Hematopoietic multipotent progenitor cell (in vitro differentiated cells): ENCODE data around the gene THRB. TPM values are rescaled to one million over a fixed set of nuclear protein-coding genes. Genes with fewer than 3 reads are reported as not detected.
"Not testable (repeated sequence)": the region's sequence is repeated elsewhere in the genome, so short reads cannot be mapped to it uniquely, and the experiment has no call there.

ENCODE experiments used
- DNase-seq, 3 donors: peaks; one replicate each; pipeline ENCODE4 v3.0.0-alpha.2; 2011 to 2015; ENCODE audit warnings: low read depth in 2 of 3, low spot score in 2 of 3
- total RNA-seq: library from RNA; depleted of rRNA; stranded (reverse); fragments of >200 nt; gene quantifications from one replicate; pipeline ENCODE4 v1.2.3, GENCODE V29; 2012

THRB gene
- total RNA-seq, 1 donor = 5.7 TPM

DNA sequence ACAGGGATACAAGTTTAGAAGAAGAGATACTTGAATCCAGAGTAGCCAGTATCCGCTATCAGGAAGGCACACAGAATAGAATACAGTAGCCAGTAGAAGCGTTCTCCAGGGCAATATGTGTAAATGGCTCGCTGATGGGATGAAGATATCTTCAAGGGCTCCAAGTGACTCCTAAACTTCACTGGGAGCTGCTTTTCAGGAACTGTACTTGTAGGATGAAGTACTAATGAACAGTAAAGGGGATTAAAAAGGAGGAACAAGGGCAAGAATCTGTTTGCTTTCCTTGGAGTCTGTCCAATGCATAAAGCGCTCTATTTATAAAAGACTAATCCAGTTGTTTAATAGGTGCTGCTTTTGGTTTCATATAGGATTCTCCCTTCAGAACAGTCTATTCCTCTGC, 78.4 kb downstream of the THRB start:
- DNase-seq = no peak

DNA sequence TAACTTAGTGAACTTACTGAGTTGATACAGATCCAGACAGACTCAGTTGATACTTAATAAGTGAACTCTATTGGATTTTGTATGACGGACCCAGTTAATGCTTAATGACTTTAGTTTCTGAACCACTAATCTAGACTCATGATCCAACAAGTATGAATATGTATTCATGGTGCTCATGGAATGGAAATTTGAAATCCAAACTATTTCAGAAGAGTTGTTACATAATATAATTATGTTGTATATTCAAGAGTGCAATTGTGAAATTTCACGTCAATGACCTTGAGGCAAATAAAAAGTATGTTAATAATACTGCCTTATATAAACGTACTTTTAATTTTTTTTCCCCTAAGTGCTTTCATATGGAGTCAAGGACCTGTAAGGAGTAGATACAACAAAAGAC, 78.8 kb downstream of the THRB start:
- no peak for DNase-seq

DNA sequence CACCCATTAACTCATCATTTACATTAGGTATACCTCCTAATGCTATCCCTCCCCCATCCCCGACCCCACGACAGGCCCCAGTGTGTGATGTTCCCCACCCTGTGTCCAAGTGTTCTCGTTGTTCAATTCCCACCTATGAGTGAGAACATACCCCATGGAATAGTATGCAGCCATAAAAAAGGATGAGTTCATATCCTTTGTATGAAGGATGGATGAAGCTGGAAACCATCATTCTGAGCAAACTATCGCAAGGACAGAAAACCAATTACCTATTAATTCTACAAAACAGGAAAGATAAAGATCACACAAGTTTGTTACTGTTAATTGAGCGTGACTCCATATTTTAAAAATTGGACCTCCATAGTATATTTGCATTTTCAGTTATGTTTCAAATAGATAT, 81.0 kb downstream of the THRB start:
- DNase-seq = not testable (repeated sequence)

DNA sequence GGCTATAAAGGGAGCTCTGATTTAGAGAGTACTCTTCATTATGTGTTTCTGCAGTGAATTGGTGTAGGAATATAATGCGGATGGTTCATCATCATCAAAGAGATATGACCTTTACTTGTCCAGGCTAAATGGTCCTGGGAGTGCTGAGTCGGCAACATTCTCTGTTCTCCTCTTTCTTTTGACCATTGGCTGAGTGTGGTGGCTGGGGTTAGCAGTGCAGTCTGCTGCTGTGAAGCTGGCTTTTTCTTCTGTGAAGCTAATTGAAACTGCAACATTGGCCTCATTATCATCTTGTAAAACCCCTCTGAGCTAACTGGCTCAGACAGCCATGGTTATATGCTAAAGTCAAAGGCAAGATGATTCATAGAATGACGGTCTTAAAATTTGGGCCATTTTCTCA, 83.8 kb downstream of the THRB start:
- no peak for DNase-seq

DNA sequence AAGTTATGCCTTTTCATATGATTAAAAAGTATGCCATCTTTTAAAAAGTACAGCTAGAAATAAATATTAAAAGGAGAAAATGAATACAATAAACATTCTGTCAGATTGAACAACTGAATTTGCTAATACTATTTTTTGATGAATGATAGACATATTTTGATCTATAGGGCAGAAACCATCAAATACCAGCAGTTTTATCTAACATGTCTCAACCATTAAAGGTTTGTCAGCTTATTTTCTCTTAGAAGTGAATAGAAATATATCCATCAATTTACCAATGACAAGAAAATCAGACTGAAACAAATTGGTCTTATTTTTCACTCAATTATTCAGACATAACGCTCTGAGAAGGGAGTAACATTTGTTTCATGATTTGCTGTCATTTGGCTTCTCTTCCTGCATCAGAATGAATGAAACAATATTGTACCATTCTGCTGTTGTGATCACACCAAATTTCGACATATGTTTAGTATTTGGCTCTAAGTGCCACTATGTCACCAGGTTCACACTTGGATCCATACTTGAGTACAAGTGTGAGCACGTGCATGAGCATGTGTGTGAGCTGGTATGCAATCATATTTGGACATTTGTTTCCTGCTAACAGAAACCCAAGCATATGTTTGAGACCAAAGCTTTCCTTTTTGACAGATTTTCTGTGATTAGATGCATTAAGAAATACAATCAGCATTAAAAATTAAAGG, 86.5 kb downstream of the THRB start:
- no peak for DNase-seq

DNA sequence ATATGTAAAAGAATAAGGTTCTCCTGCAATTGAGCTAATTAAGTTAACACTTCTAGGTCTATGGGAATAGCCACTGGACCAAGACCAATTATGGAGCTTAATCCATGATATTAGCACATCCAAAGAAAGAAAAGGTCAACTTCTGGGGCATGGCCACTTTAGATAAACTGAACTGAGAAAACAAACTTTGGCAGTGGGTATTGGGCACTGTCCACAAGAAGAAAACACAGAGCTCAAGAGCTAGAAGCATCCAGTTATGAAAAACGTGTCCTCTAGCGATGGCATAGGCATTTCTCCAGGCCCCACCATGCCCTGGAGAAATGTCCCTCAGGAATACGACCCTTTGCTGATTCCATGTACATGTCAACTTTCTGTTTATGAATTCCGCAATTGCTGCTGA, 87.8 kb downstream of the THRB start:
- no peak for DNase-seq

DNA sequence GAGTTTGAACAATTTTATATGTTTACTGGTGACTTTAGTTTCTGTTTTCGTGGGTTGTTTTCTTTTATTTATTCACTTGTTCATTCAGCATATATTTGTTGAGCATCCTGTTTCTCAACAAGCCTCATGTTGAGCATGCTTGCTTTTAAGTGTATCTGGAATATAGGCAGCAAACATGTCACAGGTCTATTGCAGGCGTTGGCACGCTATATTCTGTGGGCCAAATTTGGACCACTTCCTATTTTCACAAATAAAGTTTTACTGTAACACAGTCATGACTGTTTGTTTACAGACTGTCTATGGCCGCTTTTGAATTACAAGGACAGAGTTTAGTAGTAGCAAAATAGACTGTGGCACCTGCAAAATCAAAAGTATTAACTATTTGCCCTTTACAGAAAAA, 89.6 kb downstream of the THRB start:
- DNase-seq = no peak

DNA sequence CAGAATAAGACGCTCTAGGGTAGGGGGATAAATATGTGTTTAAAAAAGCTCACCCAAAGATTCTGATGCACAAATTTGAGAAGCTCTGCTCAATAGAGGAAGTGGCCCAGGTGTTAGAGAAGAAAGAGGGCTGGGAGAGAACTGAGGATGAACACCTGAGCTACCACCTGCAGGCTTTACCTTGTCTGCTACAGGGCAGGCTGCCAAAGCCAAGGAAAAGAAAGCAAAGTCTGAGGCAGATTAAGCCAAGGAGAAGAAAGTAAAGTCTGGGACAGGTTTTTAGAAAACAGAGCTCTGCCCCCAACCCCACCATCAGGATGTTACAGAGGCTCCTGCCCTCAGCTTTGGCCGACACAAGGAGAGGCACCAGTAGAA, 92.9 kb downstream of the THRB start:
- no peak for DNase-seq

DNA sequence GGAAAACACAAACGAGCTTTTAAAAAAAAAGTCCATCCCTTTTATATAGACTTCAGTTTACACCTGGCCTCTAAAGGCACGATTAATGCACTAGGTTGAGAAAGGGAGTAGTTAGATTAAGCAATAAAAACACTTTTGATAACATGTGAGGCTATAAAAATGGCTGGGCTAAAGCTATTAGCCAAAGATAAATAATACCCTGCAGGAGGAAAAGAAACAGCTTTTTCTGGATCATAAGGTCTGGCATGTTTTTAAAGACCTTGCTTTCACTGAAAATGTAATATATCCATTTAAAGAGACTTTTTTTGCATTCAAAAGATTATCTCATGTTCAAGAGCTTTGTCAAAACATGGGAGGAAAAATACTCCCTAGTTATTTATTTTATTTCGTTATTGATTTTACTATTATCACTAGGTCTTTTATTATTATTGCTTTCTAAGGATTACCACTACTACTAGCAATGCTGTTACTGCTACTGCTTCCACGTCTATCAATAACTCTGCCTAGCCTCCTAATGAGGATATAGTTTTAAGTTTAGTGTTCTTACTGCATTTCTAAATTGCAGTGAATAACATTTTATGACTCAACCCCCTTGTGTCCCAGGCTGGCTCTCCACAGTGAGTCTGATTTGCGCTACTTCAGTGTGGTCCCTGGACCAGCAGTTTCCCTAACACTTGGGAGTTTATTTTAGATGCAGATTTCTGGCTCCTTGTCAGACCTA, 93.4 kb downstream of the THRB start:
- DNase-seq = no peak

DNA sequence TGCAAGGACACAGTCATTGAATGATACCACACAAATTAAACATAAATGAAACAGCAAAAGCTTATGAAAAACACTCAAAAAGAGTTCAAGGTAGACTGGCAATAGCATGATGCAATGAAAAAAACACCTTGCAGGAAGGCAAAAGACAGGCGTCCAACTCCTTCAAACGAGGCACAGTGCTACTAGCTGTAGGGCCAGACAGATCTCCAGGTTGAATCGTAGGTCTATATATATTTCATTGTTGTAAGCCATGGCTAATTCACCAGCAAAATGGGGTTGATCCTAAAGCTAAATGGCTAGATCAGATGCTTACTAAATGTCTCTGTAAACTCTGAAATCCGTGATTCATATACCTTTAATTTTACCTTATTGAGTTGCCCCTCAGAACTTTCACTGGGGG, 94.2 kb downstream of the THRB start:
- DNase-seq = no peak

DNA sequence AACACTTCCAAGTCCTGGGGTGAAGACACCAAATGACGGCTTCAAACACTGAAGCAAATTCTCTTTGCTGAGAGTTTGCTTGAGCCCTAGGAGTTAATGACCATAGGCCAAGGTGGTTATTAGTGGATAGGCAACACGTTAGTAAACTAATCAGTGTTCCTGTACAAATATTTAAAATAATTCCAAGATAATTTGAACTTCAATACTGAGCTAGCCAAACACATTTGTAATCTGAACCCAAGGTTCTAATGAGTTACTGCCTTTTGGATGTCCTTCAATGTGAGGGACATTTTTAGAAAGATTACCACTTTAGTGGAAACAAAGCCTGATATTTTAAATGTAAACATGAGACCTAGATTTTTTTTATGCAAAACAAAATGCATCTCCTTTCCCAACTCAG, 94.6 kb downstream of the THRB start:
- DNase-seq = no peak

DNA sequence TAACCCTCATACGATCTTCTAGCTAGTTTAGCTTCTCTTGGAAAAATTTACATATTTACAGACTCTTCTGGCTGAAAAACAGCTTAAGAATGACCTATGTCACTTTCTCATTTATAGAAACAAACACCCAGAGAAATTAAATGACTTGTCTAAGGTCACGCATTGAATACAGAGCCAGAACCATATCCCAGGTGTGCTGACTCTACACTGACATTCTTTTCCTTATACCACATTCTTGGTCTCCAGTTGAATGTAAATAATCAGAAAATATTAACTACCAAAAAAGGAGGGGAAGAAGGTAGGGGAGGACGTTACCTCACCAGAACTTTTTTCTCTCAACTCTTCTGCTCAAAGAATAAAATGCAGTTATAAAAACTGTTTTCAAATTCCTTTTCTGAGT, 95.0 kb downstream of the THRB start:
- DNase-seq = no peak

DNA sequence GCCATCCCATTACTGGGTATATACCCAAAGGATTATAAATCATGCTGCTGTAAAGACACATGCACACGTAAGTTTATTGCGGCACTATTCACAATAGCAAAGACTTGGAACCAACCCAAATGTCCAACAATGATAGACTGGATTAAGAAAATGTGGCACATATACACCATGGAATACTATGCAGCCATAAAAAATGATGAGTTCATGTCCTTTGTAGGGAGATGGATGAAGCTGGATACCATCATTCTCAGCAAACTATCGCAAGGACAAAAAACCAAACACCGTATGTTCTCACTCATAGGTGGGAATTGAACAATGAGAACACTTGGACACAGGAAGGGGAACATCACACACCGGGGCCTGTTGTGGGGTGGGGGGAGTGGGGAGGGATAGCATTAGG, 95.9 kb downstream of the THRB start:
- not testable (repeated sequence) for DNase-seq

DNA sequence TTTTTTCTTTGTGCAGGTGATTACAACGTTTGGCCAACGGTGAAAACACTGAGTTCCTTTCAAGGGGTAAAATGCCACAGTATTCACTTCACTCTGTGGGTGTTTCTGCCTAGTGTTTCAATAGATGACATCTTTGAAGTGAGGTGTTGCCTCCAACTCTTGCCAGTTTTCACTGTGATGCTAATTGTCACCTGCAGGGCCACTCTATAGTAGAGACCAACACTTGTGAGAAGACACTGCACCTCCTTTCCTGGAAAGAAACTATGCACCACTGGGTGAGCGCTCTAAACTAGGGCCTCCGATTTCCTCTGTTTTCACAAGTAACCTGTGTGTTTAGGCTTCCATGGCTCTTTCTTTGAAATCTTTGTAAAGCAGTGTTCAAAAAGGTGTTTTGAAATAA, 98.3 kb downstream of the THRB start:
- no peak for DNase-seq

DNA sequence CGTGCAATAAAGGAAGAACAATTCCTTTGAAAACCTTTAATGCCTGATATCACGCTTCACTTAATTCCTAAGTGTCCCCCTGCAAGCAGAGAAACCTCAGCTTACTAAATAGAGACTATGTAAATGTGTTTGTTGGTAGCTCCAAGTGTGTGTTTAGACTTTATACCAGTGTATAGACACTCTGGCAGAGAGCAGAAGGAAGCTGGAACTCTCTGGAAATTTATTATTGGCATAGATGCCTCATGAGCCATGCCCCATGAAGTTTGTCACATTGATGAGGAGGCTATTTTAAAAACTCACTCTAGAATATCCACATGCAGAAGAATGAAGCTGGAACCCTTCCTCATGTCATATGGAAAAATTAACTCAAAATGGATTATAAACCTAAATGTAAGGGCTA, 99.9 kb downstream of the THRB start:
- DNase-seq = no peak

DNA sequence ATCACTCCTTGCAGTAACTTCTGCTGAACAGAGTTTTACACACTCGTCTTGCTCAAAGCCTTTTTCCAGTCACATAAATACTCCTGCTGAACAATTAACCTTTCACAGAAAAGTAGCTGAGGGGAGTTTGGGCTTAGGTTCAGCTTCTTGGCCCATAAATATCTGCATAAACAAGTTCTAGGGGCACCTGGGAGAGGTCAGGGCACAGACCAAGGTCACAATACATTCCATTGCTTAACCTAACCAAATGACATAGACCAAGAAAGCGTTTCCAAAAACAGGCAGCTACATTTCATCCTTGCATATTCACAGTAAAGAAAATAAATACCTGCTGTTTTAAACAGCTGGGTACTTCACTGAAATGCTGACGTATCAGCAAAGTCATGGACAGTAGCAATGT, 101.3 kb downstream of the THRB start:
- DNase-seq = no peak

DNA sequence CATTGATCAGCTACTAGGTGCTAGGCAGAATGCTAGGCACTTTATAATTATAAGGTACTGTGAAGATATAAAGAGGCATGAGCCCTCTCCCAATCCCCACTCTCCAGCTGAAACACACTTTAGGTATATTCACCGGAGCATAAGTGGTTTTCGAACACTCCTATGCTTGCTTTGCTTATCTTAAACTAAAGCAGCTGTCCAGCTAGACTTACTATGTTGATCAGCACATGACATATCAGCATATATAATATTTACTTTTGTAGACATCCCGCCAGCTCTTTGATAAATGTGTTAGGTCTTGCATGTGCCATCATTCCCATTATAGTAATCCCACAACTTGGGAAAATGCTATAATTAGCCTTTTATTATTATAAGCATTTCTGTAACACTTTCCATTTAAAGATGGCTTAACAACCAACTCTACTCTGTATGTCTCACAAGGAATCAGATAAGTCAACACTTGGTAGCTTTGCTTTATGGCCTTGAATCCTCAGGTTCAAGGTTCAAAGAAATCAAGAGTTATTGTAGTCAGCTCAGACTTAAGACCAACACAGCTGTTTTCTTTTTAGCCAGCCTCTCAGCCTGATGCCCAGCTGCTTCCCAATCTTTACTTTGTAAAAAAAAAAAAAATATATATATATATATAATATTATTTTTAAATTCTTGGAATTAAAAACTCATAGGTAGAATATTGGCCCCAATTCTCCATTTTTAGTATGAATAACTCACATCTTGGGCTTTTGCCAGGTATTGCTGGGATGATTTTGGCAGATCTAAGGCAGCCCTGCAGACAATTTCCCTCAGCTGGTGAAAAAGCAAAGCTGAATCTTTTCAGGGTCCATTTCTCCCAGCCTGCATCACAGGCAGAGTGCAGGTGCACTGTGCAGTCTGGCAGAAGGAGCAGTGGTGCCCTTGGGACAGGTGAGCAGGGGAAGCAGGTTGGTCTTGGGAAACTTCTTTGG, 104.2 kb downstream of the THRB start:
- DNase-seq = no peak

DNA sequence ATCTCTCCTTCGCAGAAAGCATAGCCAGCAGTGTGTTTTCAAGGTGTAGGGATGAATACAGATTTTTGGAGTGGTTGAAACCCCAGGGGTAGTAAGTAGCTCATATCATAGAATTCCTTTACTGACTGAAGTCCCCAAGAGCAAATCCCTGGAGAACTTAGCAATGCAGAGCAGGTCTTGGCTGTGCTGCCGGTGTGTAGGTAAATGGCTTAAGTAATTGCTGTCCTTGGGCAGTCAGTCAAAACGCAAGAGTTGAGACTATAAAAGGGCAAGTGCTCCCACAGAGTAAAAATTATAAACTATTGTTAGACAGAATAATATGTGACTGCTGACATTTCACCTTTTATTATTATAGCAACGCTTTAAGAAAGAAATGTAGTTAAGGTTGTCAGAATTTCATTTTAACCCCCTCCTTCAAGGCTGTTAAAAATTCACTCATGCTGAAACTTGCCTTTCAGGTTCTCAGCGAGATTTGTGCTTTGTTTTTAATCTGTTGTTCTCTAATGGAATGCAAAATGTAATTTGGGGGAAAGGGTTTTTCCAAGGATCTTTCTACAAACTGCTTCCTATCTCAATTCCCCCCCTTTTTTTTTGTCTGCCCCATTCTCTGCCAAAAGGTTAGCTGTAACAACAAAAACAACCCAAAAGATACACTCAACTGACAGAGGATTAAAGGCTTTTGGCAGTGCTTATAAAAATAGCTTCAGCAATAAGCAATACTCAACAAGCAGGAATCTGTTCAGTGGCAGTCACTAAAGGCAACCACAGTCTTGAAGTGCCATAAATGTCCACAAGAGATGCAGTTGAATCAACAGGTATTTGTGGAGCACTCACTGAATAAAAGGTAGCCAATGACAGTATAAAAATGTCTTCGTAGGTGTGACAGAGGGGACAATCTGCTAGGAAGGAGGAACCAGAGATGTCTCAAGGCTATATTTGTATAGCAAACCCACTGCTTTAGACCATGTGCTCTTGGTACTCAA, 105.3 kb downstream of the THRB start:
- no peak for DNase-seq

DNA sequence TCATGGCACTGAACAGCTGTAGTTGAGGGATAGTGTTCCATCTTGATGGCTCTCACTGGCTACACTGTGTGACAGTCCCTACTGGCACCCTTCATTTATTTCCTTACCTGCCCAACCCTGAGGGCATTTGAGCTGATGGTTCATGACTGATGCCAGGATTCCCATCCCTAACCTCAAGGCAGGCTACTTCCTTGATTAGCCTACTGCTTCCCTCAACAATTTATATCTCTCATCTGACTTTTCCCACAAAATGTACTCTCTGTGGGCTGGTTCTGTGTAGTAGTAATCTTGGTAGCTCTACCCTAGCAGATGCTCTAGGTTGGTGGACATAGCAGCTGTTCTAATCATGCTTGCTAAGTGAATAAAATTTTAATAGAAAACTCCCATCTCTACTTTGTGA, 106.0 kb downstream of the THRB start:
- no peak for DNase-seq

DNA sequence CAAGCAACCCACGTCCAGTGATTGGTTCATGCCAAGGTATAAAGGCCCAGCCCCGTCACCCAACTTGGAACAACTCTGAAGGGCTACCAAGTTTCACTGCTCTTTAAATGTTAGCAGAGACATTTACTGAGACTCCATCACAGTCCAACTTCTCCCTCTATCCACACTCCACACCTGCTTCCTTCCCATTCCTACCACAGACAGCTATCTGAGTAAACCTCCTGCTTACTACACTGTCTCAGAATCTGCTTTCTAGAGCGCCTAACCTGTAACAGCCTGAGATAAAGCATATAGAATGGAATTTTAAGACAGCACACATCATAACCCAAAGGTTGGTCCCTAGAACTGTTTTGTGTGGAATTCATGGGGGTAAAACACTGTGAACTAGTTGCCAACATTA, 106.5 kb downstream of the THRB start:
- peak in 1 of 3 donors; percentile 17 for DNase-seq
